Caco-2 (cell line): ENCODE results near the gene MRPL39. TPM values are rescaled to one million over a fixed set of nuclear protein-coding genes. Genes with fewer than 3 reads are reported as not detected.

ENCODE experiments used
- BruUV-seq: library from RNA; stranded (reverse); fragments of 400-500 nt; replicated peaks from 2 replicates; lab custom pipeline; 2021; lab: Mats Ljungman, UMichigan
- CTCF ChIA-PET: fragments of 300-600 bp; sonication (Branson Sonifier 250); formaldehyde crosslinking; loops from one replicate; lab custom pipeline; 2022; ENCODE audit warnings: antibody characterized with exemption; lab: Charles Lee
- POLR2A ChIA-PET: fragments of 300-600 bp; sonication (Branson Sonifier 250); formaldehyde crosslinking; loops from one replicate; lab custom pipeline; 2022; ENCODE audit warnings: antibody characterized with exemption; lab: Charles Lee
- DNase-seq, 2 experiments: peaks; one replicate each; pipeline versions ENCODE4 v3.0.0 to v3.0.0-alpha.2; 2020 to 2022
- H3K27me3 ChIP-seq: replicated peaks from 2 replicates; pipeline ENCODE4 v1.6.0; 2011; ENCODE audit warnings: low read length; ENCODE audit not compliant: control insufficient read depth, insufficient read depth
- H3K36me3 ChIP-seq: 2 replicates; pipeline ENCODE4 v1.5.1; 2011; ENCODE audit warnings: low read length; ENCODE audit not compliant: control insufficient read depth, insufficient read depth
- H3K4me1 ChIP-seq: fragments of 250-450 bp; sonication (Bioruptor Pico); 2 replicates; pipeline ENCODE4 v1.5.1; 2020; ENCODE audit warnings: mild to moderate bottlenecking
- H3K4me3 ChIP-seq: 2 replicates; pipeline ENCODE4 v1.5.1; 2011; ENCODE audit warnings: low read depth, mild to moderate bottlenecking, control low read depth, low read length
- H3K9me3 ChIP-seq: fragments of 250-450 bp; sonication (Bioruptor Pico); 2 replicates; pipeline ENCODE4 v1.5.1; 2020; ENCODE audit warnings: mild to moderate bottlenecking, moderate library complexity
- H3K27ac Mint-ChIP-seq: one replicate; pipeline ENCODE4 v1.8.0; 2022; ENCODE audit warnings: mixed read lengths; ENCODE audit not compliant: unreplicated experiment
- H3K27me3 Mint-ChIP-seq: one replicate; pipeline ENCODE4 v1.8.0; 2022; ENCODE audit warnings: mixed read lengths; ENCODE audit not compliant: insufficient read depth, unreplicated experiment
- H3K36me3 Mint-ChIP-seq: one replicate; pipeline ENCODE4 v1.8.0; 2022; ENCODE audit warnings: mild to moderate bottlenecking, mixed read lengths; ENCODE audit not compliant: insufficient read depth, unreplicated experiment
- H3K4me1 Mint-ChIP-seq: one replicate; pipeline ENCODE4 v1.8.0; 2022; ENCODE audit warnings: low read depth, mixed read lengths; ENCODE audit not compliant: unreplicated experiment
- H3K4me3 Mint-ChIP-seq: one replicate; pipeline ENCODE4 v1.8.0; 2022; ENCODE audit warnings: mild to moderate bottlenecking, moderate library complexity, mixed read lengths; ENCODE audit not compliant: unreplicated experiment
- H3K9me3 Mint-ChIP-seq: one replicate; pipeline ENCODE4 v1.8.0; 2022; ENCODE audit warnings: mixed read lengths; ENCODE audit not compliant: unreplicated experiment
- CTCF ChIP-seq, 2 experiments: fragments of 200-600 bp in 1 of 2; IDR thresholded peaks; 1 replicate in 1 of 2; 2 replicates in 1 of 2; pipeline versions ENCODE4 v1.5.1 to v1.8.0; 2011 to 2022; ENCODE audit warnings: antibody characterized with exemption in 1 of 2, control low read depth in 1 of 2, inconsistent platforms in 1 of 2, low read depth in 1 of 2, low read length in 1 of 2, mild to moderate bottlenecking in 1 of 2, moderate library complexity in 1 of 2; ENCODE audit not compliant: insufficient read depth in 1 of 2, severe bottlenecking in 1 of 2, unreplicated experiment in 1 of 2
- intact Hi-C: fragments of 100-400 bp; cut with micrococcal nuclease; formaldehyde crosslinking; loops from one replicate; pipeline ENCODE4 v1.10.0; 2022; ENCODE audit not compliant: unreplicated experiment
- total RNA-seq: library from RNA; stranded (reverse); gene quantifications from 2 replicates; pipeline ENCODE4 v1.2.3, GENCODE V29; 2022

MRPL39 gene
- total RNA-seq, 1 experiment from 2014 or later, result 37.3 TPM

GRCh38 chr21:25625036-25625435, 17.8 kb upstream of the MRPL39 start:
- no peaks in the 10 kb centered on the region for H3K9me3 Mint-ChIP-seq

DNA sequence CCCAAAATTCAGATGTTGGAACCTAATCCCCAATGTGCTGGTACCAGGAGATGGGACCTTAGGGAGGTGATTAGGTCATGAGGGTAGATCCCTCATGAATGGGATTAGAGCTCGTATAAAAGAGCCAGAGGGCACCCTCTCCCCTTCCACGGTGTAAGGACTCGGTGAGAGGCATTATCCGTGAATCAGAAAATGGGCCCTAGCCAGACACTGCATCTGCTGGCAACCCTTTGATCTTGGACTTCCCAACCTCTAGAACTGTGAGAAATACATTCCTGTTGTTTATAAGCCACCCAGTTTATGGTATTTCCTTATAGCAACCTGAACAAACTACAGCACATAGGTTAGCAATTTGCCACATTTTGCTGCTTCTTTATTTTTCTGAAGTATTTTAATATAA, 17.2 kb upstream of the MRPL39 start:
- no peaks in the 10 kb centered on the region for H3K9me3 Mint-ChIP-seq
- Histone ChIP-seq H3K36me3 (no peaks in the 10 kb centered on the region), H3K9me3 (no peaks in the 10 kb centered on the region), H3K27me3 (no peaks in the 10 kb centered on the region), H3K4me1 (no peaks in the 10 kb centered on the region), H3K4me3 (no peak overlapping the region)
- no peak for DNase-seq
- BruUV-seq, result no TSS peak
- intact Hi-C loops, result no loop called here
- no peak overlapping the region for H3K4me3 Mint-ChIP-seq
- H3K4me1 Mint-ChIP-seq, result no peaks in the 10 kb centered on the region
- no peaks in the 10 kb centered on the region for H3K36me3 Mint-ChIP-seq
- POLR2A ChIA-PET, result no interaction called here
- H3K27ac Mint-ChIP-seq, result no peak overlapping the region
- TF ChIP-seq CTCF (IDR thresholded peaks at IDR 0.05; ENCODE audit: insufficient read depth in 1 of 2, low read depth in 1 of 2, low read length in 1 of 2, severe bottlenecking in 1 of 2, unreplicated experiment in 1 of 2), result no peak
- H3K27me3 Mint-ChIP-seq, result no peaks in the 10 kb centered on the region
- CTCF ChIA-PET, result no interaction called here

More at GRCh38 chr21:25625036-25625435, 17.8 kb upstream of the MRPL39 start:
- Mint-ChIP-seq H3K4me3 (no peak overlapping the region), H3K4me1 (no peaks in the 10 kb centered on the region), H3K27me3 (peaks cover 2% of the 10 kb centered on the region), H3K36me3 (no peaks in the 10 kb centered on the region), H3K27ac (no peak overlapping the region)
- H3K9me3 ChIP-seq, result no peaks in the 10 kb centered on the region
- H3K4me3 ChIP-seq, result no peak overlapping the region
- intact Hi-C loops, result no loop called here
- BruUV-seq, result no TSS peak
- H3K4me1 ChIP-seq, result no peaks in the 10 kb centered on the region
- no peak for TF ChIP-seq CTCF (IDR thresholded peaks at IDR 0.05; ENCODE audit: insufficient read depth in 1 of 2, low read depth in 1 of 2, low read length in 1 of 2, severe bottlenecking in 1 of 2, unreplicated experiment in 1 of 2)
- ChIA-PET CTCF (no interaction called here), POLR2A (no interaction called here)
- no peak for DNase-seq
- H3K36me3 ChIP-seq, result no peaks in the 10 kb centered on the region
- no peaks in the 10 kb centered on the region for H3K27me3 ChIP-seq

GRCh38 chr21:25619198-25619597, 11.9 kb upstream of the MRPL39 start:
- H3K9me3 Mint-ChIP-seq, result no peaks in the 10 kb centered on the region
- Histone ChIP-seq H3K4me3 (no peak overlapping the region), H3K36me3 (no peaks in the 10 kb centered on the region), H3K9me3 (no peaks in the 10 kb centered on the region), H3K4me1 (no peaks in the 10 kb centered on the region), H3K27me3 (no peaks in the 10 kb centered on the region)
- peaks cover 7% of the 10 kb centered on the region for H3K4me1 Mint-ChIP-seq
- no peak for DNase-seq
- H3K27me3 Mint-ChIP-seq, result peaks cover 6% of the 10 kb centered on the region
- intact Hi-C loops, result no loop called here
- ChIA-PET CTCF (no interaction called here), POLR2A (no interaction called here)
- H3K27ac Mint-ChIP-seq, result no peak overlapping the region
- BruUV-seq, result no TSS peak
- no peak overlapping the region for H3K4me3 Mint-ChIP-seq
- H3K36me3 Mint-ChIP-seq, result no peaks in the 10 kb centered on the region
- no peak for TF ChIP-seq CTCF (IDR thresholded peaks at IDR 0.05; ENCODE audit: insufficient read depth in 1 of 2, low read depth in 1 of 2, low read length in 1 of 2, severe bottlenecking in 1 of 2, unreplicated experiment in 1 of 2)
